ENCODE measurements around the gene SYT8. TPM values are rescaled to one million over a fixed set of nuclear protein-coding genes. Genes with fewer than 3 reads are reported as not detected.

Gene SYT8
- total and polyA plus RNA-seq, 2 of the 8 experiments (the other 6 are each of a cell fraction or from before 2014, with no cell fraction given): not detected

DNA sequence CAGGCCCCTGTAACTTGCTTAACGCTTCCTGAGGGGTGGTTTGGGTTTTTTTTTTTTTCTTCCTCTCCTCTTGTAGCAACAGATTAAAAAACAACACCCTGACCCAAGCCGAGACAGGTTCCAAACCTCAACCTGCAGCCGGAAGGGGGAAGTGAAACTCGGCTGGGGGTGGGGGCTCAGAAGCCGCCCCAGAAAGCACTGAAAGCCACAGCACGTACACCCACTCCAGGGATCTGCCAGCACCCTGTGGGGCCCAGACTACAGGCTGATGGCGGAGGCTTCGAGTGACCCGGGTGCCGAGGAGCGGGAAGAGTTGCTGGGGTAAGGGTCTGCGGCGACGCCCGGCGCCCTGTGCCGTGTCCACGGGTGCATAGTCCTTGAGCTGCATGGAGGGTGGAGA is 18.1 kb downstream of the SYT8 start, which contains the start of gene LSP1:
Gene LSP1 (plus strand): TSS at position 208 of the 400 bp plus-strand sequence. CDS start 61 bp downstream, at position 269.
- Histone ChIP-seq H4K8ac (ENCODE audit: extremely low read depth, insufficient read depth, low read length) (peak within 1 kb of the TSS; percentile 57), H2BK12ac (ENCODE audit: low read depth, low read length) (no peak within 1 kb of the TSS), H3K27me3 (replicated peaks in 1 of 4; ENCODE audit: control insufficient read depth in 3 of 4, extremely low read depth in 1 of 4, insufficient read depth in 3 of 4, low read length in 3 of 4) (no peaks in the 10 kb centered on the region), H3K79me2 (ENCODE audit: control insufficient read depth in 1 of 2, insufficient read depth in 2 of 2, low read length in 2 of 2) (no peaks in the 10 kb centered on the region), H3K4me3 (ENCODE audit: extremely low read depth in 1 of 4, insufficient read depth in 2 of 4, low read depth in 3 of 4, low read length in 4 of 4) (no peak within 1 kb of the TSS), H2BK15ac (ENCODE audit: low read length) (no peak within 1 kb of the TSS), H3K9ac (replicated peaks in 1 of 4; ENCODE audit: extremely low read depth in 1 of 4, low read depth in 3 of 4, low read length in 3 of 4) (no peak within 1 kb of the TSS), H4K5ac (ENCODE audit: insufficient read length, low read depth, low read length) (no peak within 1 kb of the TSS), H2BK20ac (ENCODE audit: low read length) (no peak within 1 kb of the TSS), H3K23me2 (ENCODE audit: low read depth, low read length) (no peaks in the 10 kb centered on the region), H3K23ac (ENCODE audit: insufficient read length) (no peak within 1 kb of the TSS), H3K4me2 (ENCODE audit: insufficient read depth in 1 of 2, low read depth in 2 of 2, low read length in 2 of 2) (no peak within 1 kb of the TSS), H2AFZ (ENCODE audit: low read length) (no peak within 1 kb of the TSS), H2AK5ac (ENCODE audit: low read depth, low read length) (no peak within 1 kb of the TSS), H3K14ac (ENCODE audit: insufficient read length) (no peak within 1 kb of the TSS), H3K27ac (ENCODE audit: low read depth, low read length) (no peak within 1 kb of the TSS), H3K9me3 (ENCODE audit: insufficient read depth in 2 of 2, low read depth in 1 of 2, low read length in 1 of 2) (no peaks in the 10 kb centered on the region), H4K20me1 (replicated peaks in 1 of 2; ENCODE audit: control insufficient read depth in 1 of 2, insufficient read depth in 2 of 2, low read length in 2 of 2) (no peaks in the 10 kb centered on the region), H3K4me1 (replicated peaks in 1 of 4; ENCODE audit: control insufficient read depth in 3 of 4, insufficient read depth in 4 of 4, low read length in 3 of 4) (no peaks in the 10 kb centered on the region), H2BK120ac (replicated peaks; ENCODE audit: low read depth, low read length) (no peak within 1 kb of the TSS), H2BK5ac (ENCODE audit: low read depth, low read length) (no peak within 1 kb of the TSS), H3K56ac (replicated peaks; ENCODE audit: insufficient read length, low read depth, low read length) (no peak within 1 kb of the TSS), H4K91ac (replicated peaks; ENCODE audit: insufficient read length, low read length) (no peak within 1 kb of the TSS), H3K4ac (replicated peaks; ENCODE audit: insufficient read length, low read depth, low read length) (no peak within 1 kb of the TSS), H3K18ac (ENCODE audit: extremely low read depth, low read length) (no peak within 1 kb of the TSS), H3K79me1 (ENCODE audit: low read depth, low read length) (no peaks in the 10 kb centered on the region), H3K36me3 (ENCODE audit: control insufficient read depth in 2 of 4, insufficient read depth in 4 of 4, low read length in 3 of 4) (no peaks in the 10 kb centered on the region)
- 90% methylated on average over 17 of the region's 18 CpGs; no CpG with 5 or more reads in 1 of the 2 experiments for WGBS, 2 experiments (ENCODE audit: extremely low coverage in 1 of 2, insufficient coverage in 1 of 2, insufficient read length in 1 of 2, insufficient replicate concordance in 2 of 2, low coverage in 1 of 2, low lambda C conversion rate in 2 of 2, missing lambda C conversion rate in 1 of 2)
- FAIRE-seq: no peak
- ChIA-PET CTCF (ENCODE audit: partially characterized antibody) (interaction anchor here (0.8 to 15.7 kb wide), 7 partner anchors 16 to 301 kb away, joined by 3 to 232 read pairs (median 5); no protein-coding TSS in a partner anchor), POLR2A (ENCODE audit: partially characterized antibody) (no interaction called here)
- DNase-seq (ENCODE audit: low read depth in 1 of 2, low spot score in 2 of 2): no peak
- no peak for TF ChIP-seq CTBP2 (IDR thresholded peaks at IDR 0.05; ENCODE audit: borderline replicate concordance, insufficient read depth, insufficient read length, low read length)
- TF ChIP-seq SIN3A (conservative IDR thresholded peaks at IDR 0.05 in 1 of 2, IDR thresholded peaks at IDR 0.05 in 1 of 2; ENCODE audit: low read depth in 1 of 2, low read length in 2 of 2): no peak
- no peak for TF ChIP-seq NRF1 (IDR thresholded peaks at IDR 0.05; ENCODE audit: low read depth, low read length)
- TF ChIP-seq, protein P1, sequence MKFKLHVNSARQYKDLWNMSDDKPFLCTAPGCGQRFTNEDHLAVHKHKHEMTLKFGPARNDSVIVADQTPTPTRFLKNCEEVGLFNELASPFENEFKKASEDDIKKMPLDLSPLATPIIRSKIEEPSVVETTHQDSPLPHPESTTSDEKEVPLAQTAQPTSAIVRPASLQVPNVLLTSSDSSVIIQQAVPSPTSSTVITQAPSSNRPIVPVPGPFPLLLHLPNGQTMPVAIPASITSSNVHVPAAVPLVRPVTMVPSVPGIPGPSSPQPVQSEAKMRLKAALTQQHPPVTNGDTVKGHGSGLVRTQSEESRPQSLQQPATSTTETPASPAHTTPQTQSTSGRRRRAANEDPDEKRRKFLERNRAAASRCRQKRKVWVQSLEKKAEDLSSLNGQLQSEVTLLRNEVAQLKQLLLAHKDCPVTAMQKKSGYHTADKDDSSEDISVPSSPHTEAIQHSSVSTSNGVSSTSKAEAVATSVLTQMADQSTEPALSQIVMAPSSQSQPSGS (IDR thresholded peaks at IDR 0.05; ENCODE audit: low read length): no peak
- no peak for TF ChIP-seq TCF12 (IDR thresholded peaks at IDR 0.05; ENCODE audit: low read depth, low read length)
- TF ChIP-seq JUND (IDR thresholded peaks at IDR 0.05; ENCODE audit: low read length): no peak
- no peak for TF ChIP-seq SRF (IDR thresholded peaks at IDR 0.05; ENCODE audit: low read depth, low read length)
